Ishikawa (cell line): ENCODE measurements around the gene KCNG3.

Experiments used
- CEBPB ChIP-seq: IDR thresholded peaks from 2 replicates; pipeline ENCODE4 v1.6.1; 2012
- CREB1 ChIP-seq: IDR thresholded peaks from 2 replicates; pipeline ENCODE4 v1.6.1; 2012; ENCODE audit warnings: low read depth
- EGR1 ChIP-seq: IDR thresholded peaks from 2 replicates; pipeline ENCODE4 v1.6.1; 2012
- EP300 ChIP-seq: IDR thresholded peaks from 2 replicates; pipeline ENCODE4 v1.6.1; 2012; ENCODE audit warnings: borderline replicate concordance
- FOXM1 ChIP-seq: IDR thresholded peaks from 2 replicates; pipeline ENCODE4 v1.6.1; 2012; ENCODE audit warnings: low read depth, borderline replicate concordance
- MAX ChIP-seq: IDR thresholded peaks from 2 replicates; pipeline ENCODE4 v1.6.1; 2012
- NFIC ChIP-seq: IDR thresholded peaks from 2 replicates; pipeline ENCODE4 v1.6.1; 2012
- RAD21 ChIP-seq: IDR thresholded peaks from 2 replicates; pipeline ENCODE4 v1.6.1; 2012; ENCODE audit warnings: low read depth
- REST ChIP-seq: IDR thresholded peaks from 2 replicates; pipeline ENCODE4 v1.6.1; 2012; ENCODE audit warnings: low read depth, mild to moderate bottlenecking
- TAF1 ChIP-seq: IDR thresholded peaks from 2 replicates; pipeline ENCODE4 v1.6.1; 2012; ENCODE audit warnings: low read depth, mild to moderate bottlenecking
- TCF12 ChIP-seq: IDR thresholded peaks from 2 replicates; pipeline ENCODE4 v1.6.1; 2012; ENCODE audit warnings: low read depth
- TEAD4 ChIP-seq: IDR thresholded peaks from 2 replicates; pipeline ENCODE4 v1.6.1; 2012
- USF1 ChIP-seq: IDR thresholded peaks from 2 replicates; pipeline ENCODE4 v1.6.1; 2012
- YY1 ChIP-seq: IDR thresholded peaks from 2 replicates; pipeline ENCODE4 v1.6.1; 2012; ENCODE audit warnings: low read depth
- ZBTB7A ChIP-seq: IDR thresholded peaks from 2 replicates; pipeline ENCODE4 v1.6.1; 2012; ENCODE audit warnings: low read depth

Gene KCNG3

GRCh38 chr2:42492691-42493467, 903 bp downstream of the KCNG3 start:
- TF ChIP-seq REST (no peak), RAD21 (no peak), YY1 (no peak), TCF12 (no peak), TAF1 (no peak), NFIC (no peak), EP300 (no peak), EGR1 (no peak), USF1 (no peak), ZBTB7A (no peak), MAX (no peak), CREB1 (no peak), FOXM1 (no peak), TEAD4 (no peak)

- TF ChIP-seq ZBTB7A = no peak
- no peak for TF ChIP-seq REST
- no peak for TF ChIP-seq FOXM1
- TF ChIP-seq TEAD4 = no peak
- no peak for TF ChIP-seq YY1
- no peak for TF ChIP-seq MAX
These were observed 5.5 kb downstream of the KCNG3 start for GRCh38 chr2:42488297-42488696.

- TF ChIP-seq YY1 (no peak), CREB1 (no peak), TCF12 (no peak), USF1 (no peak), NFIC (no peak), ZBTB7A (no peak)
These were observed 7.5 kb downstream of the KCNG3 start for GRCh38 chr2:42486145-42486906.

GRCh38 chr2:42480402-42480801, 13.4 kb downstream of the KCNG3 start:
- TF ChIP-seq FOXM1 (no peak), EP300 (no peak), TEAD4 (no peak), ZBTB7A (no peak), NFIC (no peak), CEBPB (no peak), EGR1 (no peak), YY1 (no peak), TCF12 (no peak), CREB1 (no peak), TAF1 (no peak), USF1 (no peak), MAX (no peak), REST (no peak), RAD21 (no peak)
